Eye (tissue), 1 donor: ENCODE measurements around the gene THBS3.
"Not testable (repeated sequence)": the region's sequence is repeated elsewhere in the genome, so short reads cannot be mapped to it uniquely, and the experiment has no call there.

Source experiments
- DNase-seq: peaks from one replicate; pipeline ENCODE4 v3.0.0-alpha.2; 2015

The THBS3 gene

GRCh38 chr1:155206891-155207805 is 549 bp downstream of the THBS3 start:
- peak; percentile 94 for DNase-seq

GRCh38 chr1:155205969-155206593 is 1.6 kb downstream of the THBS3 start:
- DNase-seq: no peak

- DNase-seq: no peak
These were observed 2.7 kb downstream of the THBS3 start for GRCh38 chr1:155205035-155205434.

- no peak for DNase-seq
These were observed 4.8 kb downstream of the THBS3 start for GRCh38 chr1:155202731-155203515.

GRCh38 chr1:155202198-155202597 is 5.5 kb downstream of the THBS3 start:
- no peak for DNase-seq

- DNase-seq: no peak
These were observed 6.8 kb downstream of the THBS3 start for GRCh38 chr1:155200920-155201319.

GRCh38 chr1:155199792-155200191 is 7.9 kb downstream of the THBS3 start:
- DNase-seq: no peak

GRCh38 chr1:155198547-155198906 is 9.2 kb downstream of the THBS3 start:
- DNase-seq: no peak

GRCh38 chr1:155197901-155198546 is 9.7 kb downstream of the THBS3 start:
- DNase-seq: no peak

GRCh38 chr1:155196893-155197638 is 10.6 kb downstream of the THBS3 start:
- no peak for DNase-seq

GRCh38 chr1:155196103-155196892 is 11.4 kb downstream of the THBS3 start:
- DNase-seq: peak; percentile 79

GRCh38 chr1:155195201-155196102 is 12.2 kb downstream of the THBS3 start:
- DNase-seq: no peak

- not testable (repeated sequence) for DNase-seq
These were observed 13.8 kb downstream of the THBS3 start for GRCh38 chr1:155193991-155194240.

- peak; percentile 96 for DNase-seq
These were observed 14.3 kb downstream of the THBS3 start for GRCh38 chr1:155193275-155193990.

GRCh38 chr1:155192346-155193274 is 15.1 kb downstream of the THBS3 start:
- DNase-seq: no peak

GRCh38 chr1:155191904-155192303 is 15.8 kb downstream of the THBS3 start:
- DNase-seq: no peak

GRCh38 chr1:155189926-155190325 is 17.8 kb downstream of the THBS3 start:
- DNase-seq: not testable (repeated sequence)

- DNase-seq: no peak
These were observed 19.4 kb downstream of the THBS3 start for GRCh38 chr1:155188268-155188667.

- no peak for DNase-seq
These were observed 20.2 kb downstream of the THBS3 start for GRCh38 chr1:155187456-155187891.
